COLO829 (cell line): ENCODE data around the gene NETO2.
A peak's percentile ranks its signal among the peaks of the same experiment; 100 is the strongest.
"Not testable (repeated sequence)": the region's sequence is repeated elsewhere in the genome, so short reads cannot be mapped to it uniquely, and the experiment has no call there.

ENCODE experiments used
- DNase-seq: peaks from one replicate; pipeline ENCODE4 v3.0.0; 2012; ENCODE audit warnings: low spot score

The NETO2 gene

GRCh38 chr16:47065766-47066688 lies 77.7 kb downstream of the NETO2 start:
- no peak for DNase-seq

- no peak for DNase-seq
These were observed 79.0 kb downstream of the NETO2 start for GRCh38 chr16:47064775-47065174.

- DNase-seq = no peak
These were observed 80.6 kb downstream of the NETO2 start for GRCh38 chr16:47063011-47063724.

- no peak for DNase-seq
These were observed 82.5 kb downstream of the NETO2 start for GRCh38 chr16:47061204-47061603.

- no peak for DNase-seq
These were observed 83.1 kb downstream of the NETO2 start for GRCh38 chr16:47060596-47060995.

- no peak for DNase-seq
These were observed 83.8 kb downstream of the NETO2 start for GRCh38 chr16:47059991-47060390.

- DNase-seq = not testable (repeated sequence)
These were observed 84.6 kb downstream of the NETO2 start for GRCh38 chr16:47059130-47059529.

GRCh38 chr16:47058295-47059086 lies 85.3 kb downstream of the NETO2 start:
- peak; percentile 8 for DNase-seq

GRCh38 chr16:47057630-47057993 lies 86.1 kb downstream of the NETO2 start:
- DNase-seq = no peak

- DNase-seq = no peak
These were observed 86.8 kb downstream of the NETO2 start for GRCh38 chr16:47056688-47057629.

- not testable (repeated sequence) for DNase-seq
These were observed 87.7 kb downstream of the NETO2 start for GRCh38 chr16:47056061-47056460.

GRCh38 chr16:47055136-47055885 lies 88.4 kb downstream of the NETO2 start:
- no peak for DNase-seq

GRCh38 chr16:47054306-47054705 lies 89.4 kb downstream of the NETO2 start:
- no peak for DNase-seq

- DNase-seq = no peak
These were observed 89.8 kb downstream of the NETO2 start for GRCh38 chr16:47053895-47054294.

GRCh38 chr16:47052666-47053640 lies 90.8 kb downstream of the NETO2 start:
- DNase-seq = no peak

GRCh38 chr16:47051031-47051430 lies 92.7 kb downstream of the NETO2 start:
- no peak for DNase-seq

- DNase-seq = no peak
These were observed 93.7 kb downstream of the NETO2 start for GRCh38 chr16:47049901-47050583.

- DNase-seq = no peak
These were observed 96.1 kb downstream of the NETO2 start for GRCh38 chr16:47047524-47048203.
